ENCODE measurements around the gene NEUROD2.

Gene NEUROD2

GRCh38 chr17:39634384-39634871 lies 26.7 kb upstream of the NEUROD2 start:
- no peak for DNase-seq

- no peak for DNase-seq
Measured at GRCh38 chr17:39633570-39634183, 26.0 kb upstream of the NEUROD2 start.

GRCh38 chr17:39632153-39632941 lies 24.6 kb upstream of the NEUROD2 start:
- DNase-seq, result no peak

DNA sequence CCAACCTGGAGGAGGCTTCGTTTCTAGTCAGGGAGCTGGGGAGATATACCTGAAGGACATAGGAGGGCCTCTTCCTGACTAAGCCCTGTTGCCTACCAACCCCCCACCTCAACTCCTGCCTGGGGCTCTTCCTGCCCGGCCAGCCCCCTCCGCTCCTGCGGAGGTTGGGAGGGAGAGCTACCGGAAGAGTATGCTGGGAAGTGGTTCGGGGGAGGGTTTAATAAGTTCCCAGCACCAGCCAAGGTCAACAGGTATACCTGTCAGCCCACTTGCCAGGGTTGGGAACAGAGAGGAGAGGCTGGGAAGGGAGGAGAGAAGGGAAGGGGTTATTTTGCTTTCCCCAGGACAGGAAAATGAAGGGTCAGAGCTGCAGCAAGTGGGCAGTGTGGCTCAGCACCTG lies 23.7 kb upstream of the NEUROD2 start:
- DNase-seq, result no peak

- DNase-seq, result no peak
Measured at GRCh38 chr17:39629898-39630297, 22.2 kb upstream of the NEUROD2 start.

DNA sequence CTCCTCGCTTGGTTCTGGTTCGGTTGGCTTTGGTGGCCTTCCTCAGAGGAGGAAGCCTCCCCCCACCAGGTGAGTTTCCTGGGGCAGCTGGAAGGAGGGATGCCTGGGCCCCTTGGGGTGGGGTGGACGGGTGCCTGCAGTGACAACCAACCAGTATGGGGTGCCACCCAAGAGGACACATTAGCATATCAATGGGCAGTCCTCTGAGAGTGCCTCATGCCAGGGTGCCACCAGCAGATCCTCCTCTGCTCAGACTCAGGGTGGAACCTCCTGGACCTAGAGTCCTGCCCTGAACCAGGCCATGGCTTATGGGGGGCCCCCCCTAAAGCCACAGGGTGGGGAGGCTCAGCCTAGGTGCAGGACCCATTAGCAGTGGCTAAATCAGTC lies 21.8 kb upstream of the NEUROD2 start:
- no peak for DNase-seq

- no peak for DNase-seq
Measured at GRCh38 chr17:39628655-39629493, 21.2 kb upstream of the NEUROD2 start.

DNA sequence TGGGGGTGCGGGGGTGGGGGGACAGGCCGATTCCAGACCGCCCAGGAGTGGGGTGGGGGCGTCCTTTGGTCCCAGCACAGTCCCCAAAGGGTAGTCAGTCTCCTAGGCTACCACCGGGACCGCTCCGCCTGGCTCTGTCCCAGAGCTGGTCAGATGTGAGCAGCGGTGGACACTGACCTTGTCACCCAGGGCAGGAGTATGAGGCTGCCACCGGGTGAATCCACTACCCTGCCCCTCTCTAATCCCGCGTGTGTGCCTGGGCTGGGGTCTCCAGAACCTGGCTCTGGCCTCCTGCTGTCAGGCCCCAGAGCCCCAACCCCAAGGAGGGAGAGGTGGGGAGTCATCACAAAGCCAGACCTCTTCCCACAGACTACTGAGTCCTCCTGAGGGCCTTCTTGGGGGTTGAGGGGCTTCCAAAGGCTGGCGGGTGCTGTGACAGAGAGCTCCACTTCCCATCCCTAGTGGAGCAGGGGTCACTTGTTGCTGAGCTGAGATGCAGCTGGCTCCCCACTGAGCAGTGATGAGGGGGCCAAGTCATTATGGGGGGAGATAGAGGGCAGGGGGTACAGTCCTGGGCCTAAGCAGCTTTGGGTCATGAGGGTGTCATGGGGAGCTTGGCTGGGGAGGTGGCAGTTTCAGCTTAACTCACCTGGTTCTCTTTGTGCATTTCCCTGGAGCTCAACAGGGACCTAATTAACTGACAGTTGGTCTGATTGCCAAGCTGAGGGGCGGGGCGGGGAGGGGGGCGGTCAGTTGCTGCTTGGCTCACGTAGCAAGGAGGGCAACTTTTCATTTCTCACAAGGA lies 20.2 kb upstream of the NEUROD2 start:
- DNase-seq, result no peak

GRCh38 chr17:39627047-39627711 lies 19.5 kb upstream of the NEUROD2 start:
- no peak for DNase-seq

GRCh38 chr17:39626171-39627046 lies 18.7 kb upstream of the NEUROD2 start, which contains the start of gene PPP1R1B:
Gene PPP1R1B (plus strand): TSS chr17:39626952. CDS start chr17:39627393, 441 bp downstream.
- DNase-seq, result no peak

DNA sequence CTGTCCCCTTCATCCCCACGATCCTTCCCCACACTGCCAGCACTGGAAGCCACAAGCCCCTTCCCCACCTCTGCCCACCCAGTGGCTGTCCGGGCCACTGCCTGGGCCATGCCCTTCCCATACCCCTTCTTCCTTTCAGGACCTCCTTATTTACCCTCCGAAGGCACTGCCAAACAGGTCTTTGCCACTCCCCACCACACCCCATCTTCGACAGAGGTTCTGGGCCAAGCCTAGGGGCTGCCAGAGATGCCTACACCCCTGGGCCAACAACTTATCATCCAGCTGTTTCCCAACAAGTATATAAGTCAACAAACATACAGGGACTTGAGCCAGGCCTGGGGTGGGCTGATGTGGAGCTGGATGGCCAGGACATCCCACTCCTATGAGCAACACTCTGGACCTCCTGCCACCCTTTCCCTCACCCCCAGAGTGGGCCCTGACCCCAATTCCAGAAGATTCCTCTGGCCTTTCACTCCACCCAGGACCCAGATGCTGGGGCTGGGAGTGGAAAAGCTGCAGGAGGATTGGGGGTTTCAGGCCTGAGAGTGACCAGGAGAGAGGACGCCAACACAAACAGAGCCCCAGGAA lies 17.6 kb upstream of the NEUROD2 start:
- DNase-seq, result no peak

GRCh38 chr17:39624313-39624712 lies 16.6 kb upstream of the NEUROD2 start:
- DNase-seq, result no peak

DNA sequence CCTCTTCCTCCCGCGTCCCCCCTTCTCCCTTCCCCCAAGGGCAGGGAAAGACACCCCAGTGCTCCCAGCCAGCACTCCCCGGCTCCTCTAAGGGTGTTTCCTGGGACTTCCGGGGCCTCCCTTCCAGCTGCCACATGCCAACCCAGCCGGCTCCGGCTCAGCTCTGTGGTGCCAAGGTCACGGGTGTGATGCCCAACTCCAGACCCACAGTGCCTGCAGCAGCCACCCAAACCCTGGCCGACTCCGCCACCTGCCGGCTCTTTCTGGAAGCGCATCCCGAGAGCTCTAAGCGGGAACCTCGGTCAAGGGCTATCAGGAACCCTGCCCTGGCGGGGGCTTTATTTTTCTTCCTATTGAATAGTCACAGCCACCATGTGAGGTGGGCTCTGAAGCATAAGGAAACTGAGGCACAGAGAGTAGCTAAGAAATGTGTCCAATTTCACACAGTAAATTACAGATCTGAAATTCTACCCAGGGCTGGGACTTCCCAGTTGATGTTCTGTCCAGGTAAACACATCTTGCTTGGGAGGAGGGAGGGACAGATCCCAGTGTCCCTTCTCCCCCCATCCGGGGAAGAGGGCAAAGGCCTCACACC lies 15.7 kb upstream of the NEUROD2 start:
- peak; percentile 91 to 92 for DNase-seq

- DNase-seq, result peak; percentile 45 to 47
Measured at GRCh38 chr17:39622380-39623006, 14.8 kb upstream of the NEUROD2 start.

GRCh38 chr17:39621523-39622379 lies 14.0 kb upstream of the NEUROD2 start:
- peak; percentile 92 to 93 for DNase-seq

- DNase-seq, result no peak
Measured at GRCh38 chr17:39619786-39620101, 12.0 kb upstream of the NEUROD2 start.

- DNase-seq, result no peak
Measured at GRCh38 chr17:39618956-39619785, 11.5 kb upstream of the NEUROD2 start.

All from stimulated activated CD4-positive, alpha-beta T cell treated with anti-CD3 and anti-CD28 coated beads, Interleukin-2, amount 100 ng/mL, for 48 hours (primary cell).